GM23338 (cell line): ENCODE results near the gene ZSWIM5.
"Not testable (repeated sequence)": the region's sequence is repeated elsewhere in the genome, so short reads cannot be mapped to it uniquely, and the experiment has no call there.

Experiments
- CREB1 ChIP-seq: fragments of 250-450 bp; sonication (Bioruptor Pico); IDR thresholded peaks from 2 replicates; pipeline ENCODE4 v1.5.0; 2020; ENCODE audit warnings: low read depth, mild to moderate bottlenecking, moderate library complexity
- CTCF ChIP-seq, 2 experiments: fragments of 200-600 bp in 1 of 2; sonication (generic) in 1 of 2; conservative IDR thresholded peaks; 2 replicates each; pipeline versions ENCODE4 v1.5.1 to v1.6.1; 2016 to 2017; ENCODE audit warnings: antibody characterized with exemption in 2 of 2, low read depth in 2 of 2, mild to moderate bottlenecking in 2 of 2, moderate library complexity in 1 of 2
- EZH2 ChIP-seq: fragments of 200-600 bp; sonication (generic); IDR thresholded peaks from one replicate; pipeline ENCODE4 v1.8.0; 2017; ENCODE audit warnings: antibody characterized with exemption, mild to moderate bottlenecking, low read depth; ENCODE audit not compliant: unreplicated experiment
- EZH2phosphoT487 ChIP-seq: fragments of 200-600 bp; sonication (generic); IDR thresholded peaks from one replicate; pipeline ENCODE4 v1.8.1; 2018; ENCODE audit warnings: antibody characterized with exemption; ENCODE audit not compliant: unreplicated experiment
- POLR2AphosphoS5 ChIP-seq: IDR thresholded peaks from 2 replicates; pipeline ENCODE4 v1.6.1; 2016; ENCODE audit warnings: antibody characterized with exemption, low read depth

GRCh38 chr1:45248004-45248403, 41.6 kb upstream of the ZSWIM5 start:
- TF ChIP-seq POLR2AphosphoS5; EZH2; CTCF (conservative IDR thresholded peaks at IDR 0.05; ENCODE audit: low read depth in 2 of 2); CREB1 (CRISPR knock-in tag); EZH2phosphoT487: not testable (repeated sequence)
